PC-9 (cell line): Measurements from ENCODE around the gene COL18A1. TPM values are rescaled to one million over a fixed set of nuclear protein-coding genes. Genes with fewer than 3 reads are reported as not detected.

Experiments
- BruUV-seq: library from RNA; stranded (reverse); fragments of 400-500 nt; replicated peaks from 2 replicates; lab custom pipeline; 2021; lab: Mats Ljungman, UMichigan
- CTCF ChIA-PET: fragments of 300-600 bp; sonication (Branson Sonifier 250); formaldehyde crosslinking; loops from one replicate; lab custom pipeline; 2022; ENCODE audit warnings: antibody characterized with exemption; lab: Charles Lee
- POLR2A ChIA-PET: fragments of 300-600 bp; sonication (Branson Sonifier 250); formaldehyde crosslinking; loops from one replicate; lab custom pipeline; 2022; ENCODE audit warnings: antibody characterized with exemption; ENCODE audit not compliant: unreplicated experiment; lab: Charles Lee
- DNase-seq, 2 experiments: peaks; one replicate each; pipeline versions ENCODE4 v3.0.0 to v3.0.0-alpha.2; 2015 to 2022; ENCODE audit warnings: mixed read lengths in 1 of 2
- H2AFZ ChIP-seq: fragments of 200-600 bp; sonication (generic); 2 replicates; pipeline ENCODE4 v1.8.1; 2017; ENCODE audit warnings: antibody characterized with exemption
- H3F3A ChIP-seq: fragments of 200-600 bp; sonication (generic); 2 replicates; pipeline ENCODE4 v1.8.1; 2017; ENCODE audit warnings: antibody characterized with exemption, mild to moderate bottlenecking, low read depth; ENCODE audit not compliant: insufficient read depth
- H3K27ac ChIP-seq: fragments of 200-600 bp; sonication (generic); 2 replicates; pipeline ENCODE4 v1.6.1; 2016; ENCODE audit warnings: mixed run types
- H3K27me3 ChIP-seq: fragments of 200-600 bp; sonication (generic); 2 replicates; pipeline ENCODE4 v1.6.1; 2016; ENCODE audit warnings: low read depth, mixed run types; ENCODE audit not compliant: insufficient read depth
- H3K36me3 ChIP-seq: fragments of 200-600 bp; sonication (generic); 2 replicates; pipeline ENCODE4 v1.6.1; 2016; ENCODE audit warnings: low read depth, mixed run types
- H3K4me1 ChIP-seq: fragments of 200-600 bp; sonication (generic); replicated peaks from 2 replicates; pipeline ENCODE4 v1.6.1; 2016; ENCODE audit warnings: mixed run types; ENCODE audit not compliant: insufficient read depth
- H3K4me2 ChIP-seq: fragments of 200-600 bp; sonication (generic); 2 replicates; pipeline ENCODE4 v1.6.1; 2017; ENCODE audit warnings: mixed run types
- H3K4me3 ChIP-seq: fragments of 200-600 bp; sonication (generic); 2 replicates; pipeline ENCODE4 v1.6.1; 2016; ENCODE audit warnings: mixed run types
- H3K79me2 ChIP-seq: fragments of 200-600 bp; sonication (generic); 2 replicates; pipeline ENCODE4 v1.6.1; 2017; ENCODE audit warnings: low read depth, mixed run types
- H3K9me2 ChIP-seq: fragments of 200-600 bp; sonication (generic); 2 replicates; pipeline ENCODE4 v1.8.1; 2017; ENCODE audit warnings: mild to moderate bottlenecking; ENCODE audit not compliant: insufficient read depth
- H3K9me3 ChIP-seq: fragments of 200-600 bp; sonication (generic); 2 replicates; pipeline ENCODE4 v1.8.1; 2016; ENCODE audit warnings: low read depth; ENCODE audit not compliant: insufficient read depth
- H4K20me1 ChIP-seq: fragments of 200-600 bp; sonication (generic); 2 replicates; pipeline ENCODE4 v1.8.1; 2017; ENCODE audit not compliant: insufficient read depth
- CTCF ChIP-seq: fragments of 200-600 bp; sonication (generic); conservative IDR thresholded peaks from 2 replicates; pipeline ENCODE4 v1.6.1; 2017; ENCODE audit warnings: mixed run types, antibody characterized with exemption, mild to moderate bottlenecking, moderate library complexity
- EZH2 ChIP-seq: fragments of 200-600 bp; sonication (generic); IDR thresholded peaks from 2 replicates; pipeline ENCODE4 v1.8.0; 2017; ENCODE audit warnings: antibody characterized with exemption, low read depth
- intact Hi-C: fragments of 100-400 bp; cut with micrococcal nuclease; formaldehyde crosslinking; loops from one replicate; pipeline ENCODE4 v1.10.0; 2022; ENCODE audit not compliant: unreplicated experiment
- total RNA-seq: library from RNA; stranded (reverse); gene quantifications from 2 replicates; pipeline ENCODE4 v1.2.3, GENCODE V29; 2021

Gene COL18A1
- total RNA-seq, 1 experiment from 2014 or later = 82.4 TPM

- no peaks in the 10 kb centered on the region for H3F3A ChIP-seq
- no peak overlapping the region for H3K4me2 ChIP-seq
- BruUV-seq = no TSS peak
- H3K79me2 ChIP-seq = no peaks in the 10 kb centered on the region
- no peaks in the 10 kb centered on the region for H3K27me3 ChIP-seq
- H3K4me3 ChIP-seq = no peak overlapping the region
- no peak for DNase-seq
- no peak overlapping the region for H2AFZ ChIP-seq
- no peak overlapping the region for H3K27ac ChIP-seq
- H3K4me1 ChIP-seq = no peaks in the 10 kb centered on the region
- H3K9me2 ChIP-seq = no peaks in the 10 kb centered on the region
- H4K20me1 ChIP-seq = no peaks in the 10 kb centered on the region
- ChIA-PET CTCF (no interaction called here), POLR2A (no interaction called here)
- no peaks in the 10 kb centered on the region for H3K9me3 ChIP-seq
- intact Hi-C loops = no loop called here
- no peak for TF ChIP-seq EZH2
- TF ChIP-seq CTCF = no peak
- H3K36me3 ChIP-seq = no peaks in the 10 kb centered on the region
Observed at GRCh38 chr21:45492765-45493164, 87.8 kb downstream of the COL18A1 start.

- Histone ChIP-seq H3K4me3 (no peak overlapping the region), H2AFZ (no peak overlapping the region), H3K9me2 (no peaks in the 10 kb centered on the region), H3K4me2 (no peak overlapping the region), H4K20me1 (no peaks in the 10 kb centered on the region), H3F3A (no peaks in the 10 kb centered on the region), H3K27ac (no peak overlapping the region), H3K4me1 (no peaks in the 10 kb centered on the region), H3K79me2 (no peaks in the 10 kb centered on the region), H3K9me3 (no peaks in the 10 kb centered on the region), H3K27me3 (no peaks in the 10 kb centered on the region), H3K36me3 (no peaks in the 10 kb centered on the region)
- no peak for DNase-seq
- TF ChIP-seq EZH2 (no peak), CTCF (no peak)
- POLR2A ChIA-PET = no interaction called here
- no TSS peak for BruUV-seq
- CTCF ChIA-PET = no interaction called here
- intact Hi-C loops = no loop called here
Observed at GRCh38 chr21:45493401-45494001, 88.5 kb downstream of the COL18A1 start.

- Histone ChIP-seq H3F3A (no peaks in the 10 kb centered on the region), H3K9me2 (no peaks in the 10 kb centered on the region), H3K4me1 (no peaks in the 10 kb centered on the region), H3K4me2 (no peak overlapping the region), H3K27ac (no peak overlapping the region), H3K36me3 (no peaks in the 10 kb centered on the region), H2AFZ (no peak overlapping the region), H3K27me3 (no peaks in the 10 kb centered on the region), H3K9me3 (no peaks in the 10 kb centered on the region), H4K20me1 (no peaks in the 10 kb centered on the region), H3K4me3 (no peak overlapping the region), H3K79me2 (no peaks in the 10 kb centered on the region)
- no TSS peak for BruUV-seq
- intact Hi-C loops = no loop called here
- TF ChIP-seq EZH2 (no peak), CTCF (no peak)
- no peak for DNase-seq
- ChIA-PET CTCF (no interaction called here), POLR2A (no interaction called here)
Observed at GRCh38 chr21:45494135-45494850, 89.3 kb downstream of the COL18A1 start.
